DOHH2 (cell line): ENCODE data around the gene OPTC.

ENCODE experiments used
- CTCF ChIP-seq: fragments of 200-600 bp; sonication (generic); IDR thresholded peaks from one replicate; pipeline ENCODE4 v1.5.1; 2014; ENCODE audit warnings: antibody characterized with exemption, mild to moderate bottlenecking, low read depth, low read length; ENCODE audit not compliant: poor library complexity, severe bottlenecking
- EZH2phosphoT487 ChIP-seq: fragments of 200-600 bp; sonication (generic); IDR thresholded peaks from 2 replicates; pipeline ENCODE4 v1.6.1; 2017; ENCODE audit warnings: borderline replicate concordance, mild to moderate bottlenecking, antibody characterized with exemption, low read length, moderate library complexity, mixed read lengths

GRCh38 chr1:203539831-203540546 is 46.0 kb downstream of the OPTC start:
- TF ChIP-seq CTCF: no peak
- TF ChIP-seq EZH2phosphoT487: no peak
